SH-SY5Y (cell line): Measurements from ENCODE around the gene DYNLT5.

Source experiments
- GATA2 ChIP-seq: IDR thresholded peaks from 2 replicates; pipeline ENCODE4 v1.6.1; 2011; ENCODE audit warnings: mild to moderate bottlenecking, low read depth, low read length
- GATA3 ChIP-seq: IDR thresholded peaks from 2 replicates; pipeline ENCODE4 v1.6.1; 2011; ENCODE audit warnings: low read depth, mild to moderate bottlenecking, low read length, moderate library complexity

- TF ChIP-seq GATA2 (no peak), GATA3 (no peak)
Measured at GRCh38 chr1:66732407-66733166, 19.7 kb upstream of the DYNLT5 start.
